Measurements from ENCODE around the gene NMT1. TPM values are rescaled to one million over a fixed set of nuclear protein-coding genes. Genes with fewer than 3 reads are reported as not detected.

The NMT1 gene
- total RNA-seq, 1 experiment from 2014 or later = 152 TPM

DNA sequence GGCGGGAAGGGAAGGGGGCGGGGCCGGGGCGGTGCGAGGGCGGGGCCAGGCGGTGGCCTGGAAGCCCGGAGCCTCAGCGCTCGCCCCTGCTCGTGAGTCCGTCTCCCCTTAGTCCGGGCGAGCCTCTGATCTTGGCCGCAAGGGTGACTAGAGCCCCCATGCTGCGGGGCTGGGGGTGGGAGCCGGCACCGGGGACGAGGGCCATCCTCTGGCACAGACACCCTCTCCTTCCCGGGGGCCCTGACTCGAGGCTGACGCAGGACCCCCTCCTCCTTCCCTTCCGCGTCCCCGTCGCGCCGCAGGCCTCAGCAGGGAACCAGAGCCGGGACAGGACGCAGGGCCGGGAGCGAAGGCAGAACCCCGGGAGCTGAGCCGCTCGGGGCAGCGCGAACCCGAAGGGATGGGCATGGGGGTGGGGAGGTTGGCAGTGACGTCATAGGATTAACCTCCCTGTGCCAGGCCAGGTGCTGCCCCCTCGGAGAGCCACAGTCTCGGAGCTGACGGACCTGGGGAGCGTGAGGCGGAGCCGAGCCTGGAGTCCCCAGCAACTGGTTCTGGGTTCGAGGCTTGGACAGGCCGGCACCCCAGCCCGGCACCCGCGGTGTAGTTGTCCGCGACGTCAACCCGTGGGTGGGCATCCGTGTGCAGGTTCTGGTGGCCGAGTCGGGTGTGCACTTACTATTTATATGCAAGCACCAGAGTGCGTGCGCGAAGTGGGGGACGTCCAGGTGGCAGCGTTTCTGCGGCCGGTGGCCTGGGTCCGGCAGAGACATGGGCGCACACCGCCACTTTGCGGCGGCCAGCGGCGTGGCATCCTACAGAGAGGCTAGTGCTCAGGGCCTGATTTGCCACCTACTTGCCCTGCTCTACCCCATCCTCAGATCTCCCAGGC is 71.7 kb downstream of the NMT1 start (continued):
- TF ChIP-seq, protein P1, sequence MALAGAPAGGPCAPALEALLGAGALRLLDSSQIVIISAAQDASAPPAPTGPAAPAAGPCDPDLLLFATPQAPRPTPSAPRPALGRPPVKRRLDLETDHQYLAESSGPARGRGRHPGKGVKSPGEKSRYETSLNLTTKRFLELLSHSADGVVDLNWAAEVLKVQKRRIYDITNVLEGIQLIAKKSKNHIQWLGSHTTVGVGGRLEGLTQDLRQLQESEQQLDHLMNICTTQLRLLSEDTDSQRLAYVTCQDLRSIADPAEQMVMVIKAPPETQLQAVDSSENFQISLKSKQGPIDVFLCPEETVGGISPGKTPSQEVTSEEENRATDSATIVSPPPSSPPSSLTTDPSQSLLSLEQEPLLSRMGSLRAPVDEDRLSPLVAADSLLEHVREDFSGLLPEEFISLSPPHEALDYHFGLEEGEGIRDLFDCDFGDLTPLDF (CRISPR knock-in tag; IDR thresholded peaks at IDR 0.05) = no peak
- TF ChIP-seq, protein P2, sequence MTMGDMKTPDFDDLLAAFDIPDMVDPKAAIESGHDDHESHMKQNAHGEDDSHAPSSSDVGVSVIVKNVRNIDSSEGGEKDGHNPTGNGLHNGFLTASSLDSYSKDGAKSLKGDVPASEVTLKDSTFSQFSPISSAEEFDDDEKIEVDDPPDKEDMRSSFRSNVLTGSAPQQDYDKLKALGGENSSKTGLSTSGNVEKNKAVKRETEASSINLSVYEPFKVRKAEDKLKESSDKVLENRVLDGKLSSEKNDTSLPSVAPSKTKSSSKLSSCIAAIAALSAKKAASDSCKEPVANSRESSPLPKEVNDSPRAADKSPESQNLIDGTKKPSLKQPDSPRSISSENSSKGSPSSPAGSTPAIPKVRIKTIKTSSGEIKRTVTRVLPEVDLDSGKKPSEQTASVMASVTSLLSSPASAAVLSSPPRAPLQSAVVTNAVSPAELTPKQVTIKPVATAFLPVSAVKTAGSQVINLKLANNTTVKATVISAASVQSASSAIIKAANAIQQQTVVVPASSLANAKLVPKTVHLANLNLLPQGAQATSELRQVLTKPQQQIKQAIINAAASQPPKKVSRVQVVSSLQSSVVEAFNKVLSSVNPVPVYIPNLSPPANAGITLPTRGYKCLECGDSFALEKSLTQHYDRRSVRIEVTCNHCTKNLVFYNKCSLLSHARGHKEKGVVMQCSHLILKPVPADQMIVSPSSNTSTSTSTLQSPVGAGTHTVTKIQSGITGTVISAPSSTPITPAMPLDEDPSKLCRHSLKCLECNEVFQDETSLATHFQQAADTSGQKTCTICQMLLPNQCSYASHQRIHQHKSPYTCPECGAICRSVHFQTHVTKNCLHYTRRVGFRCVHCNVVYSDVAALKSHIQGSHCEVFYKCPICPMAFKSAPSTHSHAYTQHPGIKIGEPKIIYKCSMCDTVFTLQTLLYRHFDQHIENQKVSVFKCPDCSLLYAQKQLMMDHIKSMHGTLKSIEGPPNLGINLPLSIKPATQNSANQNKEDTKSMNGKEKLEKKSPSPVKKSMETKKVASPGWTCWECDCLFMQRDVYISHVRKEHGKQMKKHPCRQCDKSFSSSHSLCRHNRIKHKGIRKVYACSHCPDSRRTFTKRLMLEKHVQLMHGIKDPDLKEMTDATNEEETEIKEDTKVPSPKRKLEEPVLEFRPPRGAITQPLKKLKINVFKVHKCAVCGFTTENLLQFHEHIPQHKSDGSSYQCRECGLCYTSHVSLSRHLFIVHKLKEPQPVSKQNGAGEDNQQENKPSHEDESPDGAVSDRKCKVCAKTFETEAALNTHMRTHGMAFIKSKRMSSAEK (CRISPR knock-in tag; IDR thresholded peaks at IDR 0.05; ENCODE audit: borderline replicate concordance) = no peak
- TF ChIP-seq, protein P3, sequence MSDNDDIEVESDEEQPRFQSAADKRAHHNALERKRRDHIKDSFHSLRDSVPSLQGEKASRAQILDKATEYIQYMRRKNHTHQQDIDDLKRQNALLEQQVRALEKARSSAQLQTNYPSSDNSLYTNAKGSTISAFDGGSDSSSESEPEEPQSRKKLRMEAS (CRISPR knock-in tag; IDR thresholded peaks at IDR 0.05) = peak; percentile 41; the same call in 1 of the 2 replicates
- no peak for TF ChIP-seq NR2C2 (CRISPR knock-in tag; IDR thresholded peaks at IDR 0.05)
- TF ChIP-seq, protein P4, sequence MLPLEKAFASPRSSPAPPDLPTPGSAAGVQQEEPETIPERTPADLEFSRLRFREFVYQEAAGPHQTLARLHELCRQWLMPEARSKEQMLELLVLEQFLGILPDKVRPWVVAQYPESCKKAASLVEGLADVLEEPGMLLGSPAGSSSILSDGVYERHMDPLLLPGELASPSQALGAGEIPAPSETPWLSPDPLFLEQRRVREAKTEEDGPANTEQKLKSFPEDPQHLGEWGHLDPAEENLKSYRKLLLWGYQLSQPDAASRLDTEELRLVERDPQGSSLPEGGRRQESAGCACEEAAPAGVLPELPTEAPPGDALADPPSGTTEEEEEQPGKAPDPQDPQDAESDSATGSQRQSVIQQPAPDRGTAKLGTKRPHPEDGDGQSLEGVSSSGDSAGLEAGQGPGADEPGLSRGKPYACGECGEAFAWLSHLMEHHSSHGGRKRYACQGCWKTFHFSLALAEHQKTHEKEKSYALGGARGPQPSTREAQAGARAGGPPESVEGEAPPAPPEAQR (CRISPR knock-in tag; IDR thresholded peaks at IDR 0.05) = no peak
- no peak for TF ChIP-seq KAT7 (CRISPR knock-in tag; IDR thresholded peaks at IDR 0.05; ENCODE audit: borderline replicate concordance)
- TF ChIP-seq TEAD4 (CRISPR knock-in tag; IDR thresholded peaks at IDR 0.05) = no peak
- TF ChIP-seq ZNF423 (CRISPR knock-in tag; IDR thresholded peaks at IDR 0.05) = peak; percentile 57; the same call in 1 of the 2 replicates
- peak; percentile 42; the same call in 1 of the 2 replicates for TF ChIP-seq TP53 (CRISPR knock-in tag; IDR thresholded peaks at IDR 0.05)
- TF ChIP-seq GABPB1 (CRISPR knock-in tag; IDR thresholded peaks at IDR 0.05) = 0 out of 2 replicates have a peak, but pooled peaks have one; percentile 21
- TF ChIP-seq, protein P5, sequence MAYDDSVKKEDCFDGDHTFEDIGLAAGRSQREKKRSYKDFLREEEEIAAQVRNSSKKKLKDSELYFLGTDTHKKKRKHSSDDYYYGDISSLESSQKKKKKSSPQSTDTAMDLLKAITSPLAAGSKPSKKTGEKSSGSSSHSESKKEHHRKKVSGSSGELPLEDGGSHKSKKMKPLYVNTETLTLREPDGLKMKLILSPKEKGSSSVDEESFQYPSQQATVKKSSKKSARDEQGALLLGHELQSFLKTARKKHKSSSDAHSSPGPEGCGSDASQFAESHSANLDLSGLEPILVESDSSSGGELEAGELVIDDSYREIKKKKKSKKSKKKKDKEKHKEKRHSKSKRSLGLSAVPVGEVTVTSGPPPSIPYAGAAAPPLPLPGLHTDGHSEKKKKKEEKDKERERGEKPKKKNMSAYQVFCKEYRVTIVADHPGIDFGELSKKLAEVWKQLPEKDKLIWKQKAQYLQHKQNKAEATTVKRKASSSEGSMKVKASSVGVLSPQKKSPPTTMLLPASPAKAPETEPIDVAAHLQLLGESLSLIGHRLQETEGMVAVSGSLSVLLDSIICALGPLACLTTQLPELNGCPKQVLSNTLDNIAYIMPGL (CRISPR knock-in tag; IDR thresholded peaks at IDR 0.05) = peak; percentile 52; the same call in 1 of the 2 replicates
- TF ChIP-seq ETV6 (CRISPR knock-in tag; IDR thresholded peaks at IDR 0.05) = no peak
- peak; percentile 61; the same call in 1 of the 2 replicates for TF ChIP-seq SP1 (CRISPR knock-in tag; conservative IDR thresholded peaks at IDR 0.05)
- peak; percentile 99 for TF ChIP-seq ZNF121 (CRISPR knock-in tag; IDR thresholded peaks at IDR 0.05)
- no peak for TF ChIP-seq ATF1 (CRISPR knock-in tag; IDR thresholded peaks at IDR 0.05)
- TF ChIP-seq, protein P6, sequence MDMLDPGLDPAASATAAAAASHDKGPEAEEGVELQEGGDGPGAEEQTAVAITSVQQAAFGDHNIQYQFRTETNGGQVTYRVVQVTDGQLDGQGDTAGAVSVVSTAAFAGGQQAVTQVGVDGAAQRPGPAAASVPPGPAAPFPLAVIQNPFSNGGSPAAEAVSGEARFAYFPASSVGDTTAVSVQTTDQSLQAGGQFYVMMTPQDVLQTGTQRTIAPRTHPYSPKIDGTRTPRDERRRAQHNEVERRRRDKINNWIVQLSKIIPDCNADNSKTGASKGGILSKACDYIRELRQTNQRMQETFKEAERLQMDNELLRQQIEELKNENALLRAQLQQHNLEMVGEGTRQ (CRISPR knock-in tag; IDR thresholded peaks at IDR 0.05) = no peak
- TF ChIP-seq ZBTB21 (CRISPR knock-in tag; IDR thresholded peaks at IDR 0.05; ENCODE audit: borderline replicate concordance) = peak; percentile 91
- TF ChIP-seq ESRRA (CRISPR knock-in tag; IDR thresholded peaks at IDR 0.05; ENCODE audit: borderline replicate concordance) = no peak
- TF ChIP-seq FOXP1 (CRISPR knock-in tag; IDR thresholded peaks at IDR 0.05; ENCODE audit: borderline replicate concordance) = peak; percentile 82; the same call in 1 of the 2 replicates
- TF ChIP-seq, protein P7, sequence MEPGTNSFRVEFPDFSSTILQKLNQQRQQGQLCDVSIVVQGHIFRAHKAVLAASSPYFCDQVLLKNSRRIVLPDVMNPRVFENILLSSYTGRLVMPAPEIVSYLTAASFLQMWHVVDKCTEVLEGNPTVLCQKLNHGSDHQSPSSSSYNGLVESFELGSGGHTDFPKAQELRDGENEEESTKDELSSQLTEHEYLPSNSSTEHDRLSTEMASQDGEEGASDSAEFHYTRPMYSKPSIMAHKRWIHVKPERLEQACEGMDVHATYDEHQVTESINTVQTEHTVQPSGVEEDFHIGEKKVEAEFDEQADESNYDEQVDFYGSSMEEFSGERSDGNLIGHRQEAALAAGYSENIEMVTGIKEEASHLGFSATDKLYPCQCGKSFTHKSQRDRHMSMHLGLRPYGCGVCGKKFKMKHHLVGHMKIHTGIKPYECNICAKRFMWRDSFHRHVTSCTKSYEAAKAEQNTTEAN (CRISPR knock-in tag; IDR thresholded peaks at IDR 0.05) = 0 out of 2 replicates have a peak, but pooled peaks have one; percentile 37
- no peak for TF ChIP-seq FOXK1 (CRISPR knock-in tag; IDR thresholded peaks at IDR 0.05)
- TF ChIP-seq, protein P8, sequence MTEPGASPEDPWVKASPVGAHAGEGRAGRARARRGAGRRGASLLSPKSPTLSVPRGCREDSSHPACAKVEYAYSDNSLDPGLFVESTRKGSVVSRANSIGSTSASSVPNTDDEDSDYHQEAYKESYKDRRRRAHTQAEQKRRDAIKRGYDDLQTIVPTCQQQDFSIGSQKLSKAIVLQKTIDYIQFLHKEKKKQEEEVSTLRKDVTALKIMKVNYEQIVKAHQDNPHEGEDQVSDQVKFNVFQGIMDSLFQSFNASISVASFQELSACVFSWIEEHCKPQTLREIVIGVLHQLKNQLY (CRISPR knock-in tag; IDR thresholded peaks at IDR 0.05) = no peak
- TF ChIP-seq FOXJ3 (CRISPR knock-in tag; IDR thresholded peaks at IDR 0.05; ENCODE audit: borderline replicate concordance) = no peak
- TF ChIP-seq MYBL2 (CRISPR knock-in tag; IDR thresholded peaks at IDR 0.05) = no peak
